MV-4-11 (cell line): ENCODE data around the gene FKBP1B.
"Not testable (repeated sequence)": the region's sequence is repeated elsewhere in the genome, so short reads cannot be mapped to it uniquely, and the experiment has no call there.

Experiments
- DNase-seq: peaks from one replicate; lab custom pipeline; 2025; lab: John Stamatoyannopoulos, UW

Gene FKBP1B

GRCh38 chr2:24049485-24050021 is at the start of gene FKBP1B:
FKBP1B (plus strand) TSS chr2:24049741; CDS start chr2:24049850, 109 bp downstream.
- DNase-seq: no peak

- no peak for DNase-seq
These were observed 41.8 kb upstream of the FKBP1B start for GRCh38 chr2:24007693-24008092.

GRCh38 chr2:24008672-24009366 is 40.7 kb upstream of the FKBP1B start:
- no peak for DNase-seq

- no peak for DNase-seq
These were observed 40.2 kb upstream of the FKBP1B start for GRCh38 chr2:24009367-24009679.

GRCh38 chr2:24009680-24010476 is 39.7 kb upstream of the FKBP1B start, which contains the start of gene MFSD2B:
MFSD2B (plus strand) TSS chr2:24010085; CDS start chr2:24010097, 12 bp downstream.
- no peak for DNase-seq

GRCh38 chr2:24010477-24011249 is 38.9 kb upstream of the FKBP1B start:
- DNase-seq: no peak

- DNase-seq: no peak
These were observed 38.1 kb upstream of the FKBP1B start for GRCh38 chr2:24011250-24012104.

- DNase-seq: peak; percentile 22
These were observed 36.9 kb upstream of the FKBP1B start for GRCh38 chr2:24012521-24013188.

- DNase-seq: not testable (repeated sequence)
These were observed 34.6 kb upstream of the FKBP1B start for GRCh38 chr2:24014902-24015301.

- DNase-seq: no peak
These were observed 33.8 kb upstream of the FKBP1B start for GRCh38 chr2:24015562-24016375.

- DNase-seq: no peak
These were observed 33.2 kb upstream of the FKBP1B start for GRCh38 chr2:24016376-24016761.

- no peak for DNase-seq
These were observed 32.5 kb upstream of the FKBP1B start for GRCh38 chr2:24016853-24017703.

- DNase-seq: no peak
These were observed 31.8 kb upstream of the FKBP1B start for GRCh38 chr2:24017711-24018110.

GRCh38 chr2:24018241-24018640 is 31.3 kb upstream of the FKBP1B start:
- no peak for DNase-seq

GRCh38 chr2:24019729-24020128 is 29.8 kb upstream of the FKBP1B start:
- no peak for DNase-seq

- no peak for DNase-seq
These were observed 29.3 kb upstream of the FKBP1B start for GRCh38 chr2:24020244-24020643.

GRCh38 chr2:24021122-24021998 is 28.2 kb upstream of the FKBP1B start:
- no peak for DNase-seq

- no peak for DNase-seq
These were observed 27.1 kb upstream of the FKBP1B start for GRCh38 chr2:24022324-24022974.
